Upper lobe of left lung (tissue), 4 donors: ENCODE data around the gene SULT1E1.

Source experiments
- POLR2AphosphoS5 ChIP-seq, 2 donors: sonication (generic); formaldehyde crosslinking; IDR thresholded peaks; one replicate each; pipeline ENCODE4 v1.5.1; 2017; ENCODE audit warnings: antibody characterized with exemption in 2 of 2
- TF ChIP-seq, protein P1 (sequence below), 6 experiments: fragments of 450-650 bp in 4 of 6; fragments of 200-600 bp in 2 of 6; sonication (generic) in 2 of 6; IDR thresholded peaks; one replicate each; pipeline ENCODE4 v1.5.1; 2016 to 2019; ENCODE audit warnings: antibody characterized with exemption in 6 of 6

- TF ChIP-seq POLR2AphosphoS5 (IDR thresholded peaks at IDR 0.05), result no peak
- TF ChIP-seq, protein P1, sequence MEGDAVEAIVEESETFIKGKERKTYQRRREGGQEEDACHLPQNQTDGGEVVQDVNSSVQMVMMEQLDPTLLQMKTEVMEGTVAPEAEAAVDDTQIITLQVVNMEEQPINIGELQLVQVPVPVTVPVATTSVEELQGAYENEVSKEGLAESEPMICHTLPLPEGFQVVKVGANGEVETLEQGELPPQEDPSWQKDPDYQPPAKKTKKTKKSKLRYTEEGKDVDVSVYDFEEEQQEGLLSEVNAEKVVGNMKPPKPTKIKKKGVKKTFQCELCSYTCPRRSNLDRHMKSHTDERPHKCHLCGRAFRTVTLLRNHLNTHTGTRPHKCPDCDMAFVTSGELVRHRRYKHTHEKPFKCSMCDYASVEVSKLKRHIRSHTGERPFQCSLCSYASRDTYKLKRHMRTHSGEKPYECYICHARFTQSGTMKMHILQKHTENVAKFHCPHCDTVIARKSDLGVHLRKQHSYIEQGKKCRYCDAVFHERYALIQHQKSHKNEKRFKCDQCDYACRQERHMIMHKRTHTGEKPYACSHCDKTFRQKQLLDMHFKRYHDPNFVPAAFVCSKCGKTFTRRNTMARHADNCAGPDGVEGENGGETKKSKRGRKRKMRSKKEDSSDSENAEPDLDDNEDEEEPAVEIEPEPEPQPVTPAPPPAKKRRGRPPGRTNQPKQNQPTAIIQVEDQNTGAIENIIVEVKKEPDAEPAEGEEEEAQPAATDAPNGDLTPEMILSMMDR (IDR thresholded peaks at IDR 0.05), result no peak
Measured at GRCh38 chr4:69843301-69843700, 16.6 kb downstream of the SULT1E1 start.
